HL-60/S4 treated with retinoic acid at 250 ng/mL for 4 days and 3 days (cell line): ENCODE results near the gene TMEM116.
"Not testable (repeated sequence)": the region's sequence is repeated elsewhere in the genome, so short reads cannot be mapped to it uniquely, and the experiment has no call there.

Source experiments
- in situ Hi-C: fragments of 300-500 bp; cut with MboI; formaldehyde crosslinking; loops from 2 replicates; pipeline ENCODE4 v1.7.0; 2022; ENCODE audit warnings: low sequenced_read_pairs

TMEM116 gene

GRCh38 chr12:112012775-112013600 lies at the start of gene TMEM116, which contains the start of gene ERP29:
TSS of gene TMEM116 (minus strand) at chr12:112013165. CDS start at chr12:112005270, 7,895 bp downstream.
TSS of gene ERP29 (plus strand) at chr12:112013426. CDS start at chr12:112013466, 40 bp downstream.
- in situ Hi-C loops, result no loop called here

- in situ Hi-C loops, result no loop called here
Measured at GRCh38 chr12:112061137-112061536, 48.2 kb upstream of the TMEM116 start.

GRCh38 chr12:112049351-112049750 lies 36.4 kb upstream of the TMEM116 start:
- in situ Hi-C loops, result no loop called here

GRCh38 chr12:112046003-112046402 lies 33.0 kb upstream of the TMEM116 start:
- in situ Hi-C loops, result no loop called here

GRCh38 chr12:112036614-112037013 lies 23.6 kb upstream of the TMEM116 start:
- in situ Hi-C loops, result not testable (repeated sequence)

GRCh38 chr12:112035219-112035785 lies 22.3 kb upstream of the TMEM116 start:
- in situ Hi-C loops, result no loop called here

GRCh38 chr12:112032292-112032691 lies 19.3 kb upstream of the TMEM116 start:
- in situ Hi-C loops, result no loop called here

- in situ Hi-C loops, result no loop called here
Measured at GRCh38 chr12:112031472-112031871, 18.5 kb upstream of the TMEM116 start.

GRCh38 chr12:112029301-112029700 lies 16.3 kb upstream of the TMEM116 start:
- in situ Hi-C loops, result no loop called here

GRCh38 chr12:112025808-112026375 lies 12.9 kb upstream of the TMEM116 start:
- in situ Hi-C loops, result no loop called here

GRCh38 chr12:112023759-112024396 lies 10.9 kb upstream of the TMEM116 start:
- in situ Hi-C loops, result no loop called here

- in situ Hi-C loops, result no loop called here
Measured at GRCh38 chr12:112022241-112023016, 9.5 kb upstream of the TMEM116 start.

- in situ Hi-C loops, result no loop called here
Measured at GRCh38 chr12:112020947-112021457, 8.0 kb upstream of the TMEM116 start.

- in situ Hi-C loops, result no loop called here
Measured at GRCh38 chr12:112018571-112019237, 5.7 kb upstream of the TMEM116 start.

GRCh38 chr12:112017041-112017440 lies 4.1 kb upstream of the TMEM116 start:
- in situ Hi-C loops, result no loop called here

- in situ Hi-C loops, result no loop called here
Measured at GRCh38 chr12:112015938-112016337, 3.0 kb upstream of the TMEM116 start.

GRCh38 chr12:112013601-112014402 lies 837 bp upstream of the TMEM116 start:
- in situ Hi-C loops, result no loop called here

GRCh38 chr12:112011685-112012084 lies 1.3 kb downstream of the TMEM116 start:
- in situ Hi-C loops, result no loop called here
